Stimulated activated CD8-positive, alpha-beta memory T cell treated with anti-CD3 and anti-CD28 coated beads, Interleukin-12 subunit alpha, Interleukin-12 subunit beta, amount 100 ng/mL, for 4 hours (primary cell): ENCODE results near the gene HOXA4.

Experiments
- DNase-seq: peaks from one replicate; pipeline ENCODE4 v3.0.0-alpha.2; 2020; ENCODE audit warnings: low read depth

The HOXA4 gene

GRCh38 chr7:27093184-27093895 is 37.2 kb downstream of the HOXA4 start:
- no peak for DNase-seq

- DNase-seq: no peak
These were observed 37.8 kb downstream of the HOXA4 start for GRCh38 chr7:27092819-27093110.

- DNase-seq: no peak
These were observed 38.4 kb downstream of the HOXA4 start for GRCh38 chr7:27091941-27092818.

GRCh38 chr7:27091105-27091504 is 39.5 kb downstream of the HOXA4 start:
- no peak for DNase-seq

GRCh38 chr7:27088002-27088922 is 42.3 kb downstream of the HOXA4 start:
- DNase-seq: no peak

- DNase-seq: no peak
These were observed 46.9 kb downstream of the HOXA4 start for GRCh38 chr7:27083646-27084045.

- no peak for DNase-seq
These were observed 48.4 kb downstream of the HOXA4 start for GRCh38 chr7:27082171-27082570.

- no peak for DNase-seq
These were observed 49.6 kb downstream of the HOXA4 start for GRCh38 chr7:27080844-27081436.

GRCh38 chr7:27079234-27079975 is 51.2 kb downstream of the HOXA4 start:
- no peak for DNase-seq

- no peak for DNase-seq
These were observed 51.8 kb downstream of the HOXA4 start for GRCh38 chr7:27078616-27079233.
